ENCODE data around the gene BCAN. TPM values are rescaled to one million over a fixed set of nuclear protein-coding genes. Genes with fewer than 3 reads are reported as not detected.
A peak's percentile ranks its signal among the peaks of the same experiment; 100 is the strongest.

The BCAN gene
- total and polyA plus RNA-seq, 2 of the 8 experiments (the other 6 are each of a cell fraction or from before 2014, with no cell fraction given) = 4.5 to 24.0 TPM

DNA sequence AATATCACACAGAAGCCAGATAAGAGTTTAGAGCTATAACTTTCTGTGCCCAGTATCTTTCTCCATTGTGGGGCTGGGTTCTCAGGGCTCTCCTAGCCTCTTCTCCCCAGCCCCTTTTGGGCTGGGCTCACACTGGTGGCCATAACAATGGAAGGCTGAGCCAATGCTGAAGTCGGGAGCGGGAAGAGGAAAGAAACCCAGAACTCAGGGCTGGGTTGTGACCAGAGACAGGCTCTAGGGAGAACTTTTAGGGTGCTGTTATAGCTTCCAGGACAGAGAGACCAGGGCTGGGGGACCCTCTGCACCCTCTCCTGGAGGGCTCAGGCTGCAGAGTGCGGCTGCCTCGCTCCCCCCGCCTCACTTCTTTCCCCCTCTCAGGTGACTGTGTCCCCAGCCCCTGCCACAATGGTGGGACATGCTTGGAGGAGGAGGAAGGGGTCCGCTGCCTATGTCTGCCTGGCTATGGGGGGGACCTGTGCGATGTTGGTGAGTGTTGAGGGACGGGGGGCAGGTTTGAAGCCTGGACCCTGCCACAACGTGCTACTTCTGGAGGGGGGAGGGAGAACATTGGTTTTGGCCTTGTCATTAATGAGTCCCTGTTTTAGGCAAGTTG, 14.1 kb downstream of the BCAN start:
- H3K27me3 ChIP-seq (replicated peaks in 1 of 4; ENCODE audit: control insufficient read depth in 3 of 4, extremely low read depth in 1 of 4, insufficient read depth in 3 of 4, low read length in 3 of 4) = peaks cover 2 to 52% (median 34%) of the 10 kb centered on the region in 4 experiments
- ChIA-PET POLR2A (ENCODE audit: partially characterized antibody) (interaction anchor here (1.2 to 2.8 kb wide), 4 partner anchors 13 to 28 kb away, joined by 6 to 10 read pairs (median 8); partner anchors contain the start of gene NES), CTCF (ENCODE audit: partially characterized antibody) (interaction anchor here (1.0 to 66.0 kb wide), 6 partner anchors 12 to 49 kb away, joined by 3 to 4284 read pairs (median 130); partner anchors contain the start of genes BCAN, CRABP2, HAPLN2 and ISG20L2)
- no peaks in the 10 kb centered on the region for H3K79me2 ChIP-seq (ENCODE audit: control insufficient read depth in 1 of 2, insufficient read depth in 2 of 2, low read length in 2 of 2)
- H4K91ac ChIP-seq (replicated peaks; ENCODE audit: insufficient read length, low read length) = no peak overlapping the region
- TF ChIP-seq CREB1 (IDR thresholded peaks at IDR 0.05) (no peak), CHD2 (IDR thresholded peaks at IDR 0.05; ENCODE audit: low read length) (no peak), ATF3 (IDR thresholded peaks at IDR 0.05; ENCODE audit: insufficient read depth, low read depth, low read length) (no peak)
- H3K36me3 ChIP-seq (ENCODE audit: control insufficient read depth in 2 of 4, insufficient read depth in 4 of 4, low read length in 3 of 4) = no peaks in the 10 kb centered on the region
- no peak overlapping the region for H2BK120ac ChIP-seq (replicated peaks; ENCODE audit: low read depth, low read length)
- no peak overlapping the region for H3K27ac ChIP-seq (ENCODE audit: low read depth, low read length)
- no peaks in the 10 kb centered on the region for H3K79me1 ChIP-seq (ENCODE audit: low read depth, low read length)
- no peaks in the 10 kb centered on the region for H3K9me3 ChIP-seq (ENCODE audit: insufficient read depth in 2 of 2, low read depth in 1 of 2, low read length in 1 of 2)
- H2AK5ac ChIP-seq (ENCODE audit: low read depth, low read length) = no peak overlapping the region
- H3K4me3 ChIP-seq (ENCODE audit: extremely low read depth in 1 of 4, insufficient read depth in 2 of 4, low read depth in 3 of 4, low read length in 4 of 4) = peak overlapping the region in 1 of 4 experiments; percentile 58; a peak in 1 of 8 replicates
- 59% methylated on average over 7 of the region's 9 CpGs; no CpG with 5 or more reads in 1 of the 2 experiments for WGBS, 2 experiments (ENCODE audit: extremely low coverage in 1 of 2, insufficient coverage in 1 of 2, insufficient read length in 1 of 2, insufficient replicate concordance in 2 of 2, low coverage in 1 of 2, low lambda C conversion rate in 2 of 2, missing lambda C conversion rate in 1 of 2)
- no peak overlapping the region for H3K23ac ChIP-seq (ENCODE audit: insufficient read length)
- H4K5ac ChIP-seq (ENCODE audit: insufficient read length, low read depth, low read length) = no peak overlapping the region
- no peak overlapping the region for H2BK20ac ChIP-seq (ENCODE audit: low read length)
- H3K23me2 ChIP-seq (ENCODE audit: low read depth, low read length) = peaks cover 11% of the 10 kb centered on the region
- no peak overlapping the region for H2BK5ac ChIP-seq (ENCODE audit: low read depth, low read length)
- H3K4ac ChIP-seq (replicated peaks; ENCODE audit: insufficient read length, low read depth, low read length) = no peak overlapping the region
- no peaks in the 10 kb centered on the region for H4K20me1 ChIP-seq (replicated peaks in 1 of 2; ENCODE audit: control insufficient read depth in 1 of 2, insufficient read depth in 2 of 2, low read length in 2 of 2)
- H3K4me2 ChIP-seq (ENCODE audit: insufficient read depth in 1 of 2, low read depth in 2 of 2, low read length in 2 of 2) = peak overlapping the region; percentile 68 to 82; a peak in 3 of 4 replicates
- H2AFZ ChIP-seq (ENCODE audit: low read length) = no peak overlapping the region
- no peak overlapping the region for H2BK12ac ChIP-seq (ENCODE audit: low read depth, low read length)
- H3K56ac ChIP-seq (replicated peaks; ENCODE audit: insufficient read length, low read depth, low read length) = no peak overlapping the region
- H3K9ac ChIP-seq (replicated peaks in 1 of 4; ENCODE audit: extremely low read depth in 1 of 4, low read depth in 3 of 4, low read length in 3 of 4) = no peak overlapping the region
- DNase-seq (ENCODE audit: low read depth in 1 of 2, low spot score in 2 of 2) (no peak), FAIRE-seq (no peak)
- H2BK15ac ChIP-seq (ENCODE audit: low read length) = no peak overlapping the region
- H3K14ac ChIP-seq (ENCODE audit: insufficient read length) = no peak overlapping the region
- no peak overlapping the region; the same call in 1 of the 2 replicates for H4K8ac ChIP-seq (ENCODE audit: extremely low read depth, insufficient read depth, low read length)
- no peak overlapping the region for H3K18ac ChIP-seq (ENCODE audit: extremely low read depth, low read length)
- peaks cover 13 to 19% (median 15%) of the 10 kb centered on the region in 4 experiments for H3K4me1 ChIP-seq (replicated peaks in 1 of 4; ENCODE audit: control insufficient read depth in 3 of 4, insufficient read depth in 4 of 4, low read length in 3 of 4)

Measured in H1 (cell line).